Liver (tissue), 9 donors: Measurements from ENCODE around the gene NCOA4. TPM values are rescaled to one million over a fixed set of nuclear protein-coding genes. Genes with fewer than 3 reads are reported as not detected.

Experiments
- DNase-seq: peaks from one replicate; pipeline ENCODE4 v3.0.0-alpha.2; 2017; ENCODE audit warnings: low spot score
- H3K27ac ChIP-seq, 2 donors: one replicate each; pipeline ENCODE4 v1.7.0; 2013; ENCODE audit warnings: inconsistent platforms in 2 of 2, low read length in 2 of 2, control low read depth in 1 of 2, low read depth in 1 of 2, mild to moderate bottlenecking in 1 of 2
- H3K27me3 ChIP-seq, 4 donors: one replicate each; pipeline versions ENCODE4 v1.6.1 to v1.7.0; 2013; ENCODE audit warnings: low read length in 3 of 4, inconsistent platforms in 1 of 4, mild to moderate bottlenecking in 1 of 4, moderate library complexity in 1 of 4; ENCODE audit not compliant: control insufficient read depth in 4 of 4, insufficient read depth in 4 of 4
- H3K36me3 ChIP-seq, 4 donors: one replicate each; pipeline versions ENCODE4 v1.6.1 to v1.7.0; 2013; ENCODE audit warnings: low read length in 3 of 4, mild to moderate bottlenecking in 3 of 4, low read depth in 1 of 4, moderate library complexity in 1 of 4; ENCODE audit not compliant: control insufficient read depth in 4 of 4, insufficient read depth in 3 of 4
- H3K4me1 ChIP-seq, 4 donors: one replicate each; pipeline versions ENCODE4 v1.6.1 to v1.7.0; 2013; ENCODE audit warnings: low read length in 3 of 4, mild to moderate bottlenecking in 3 of 4, moderate library complexity in 1 of 4; ENCODE audit not compliant: control insufficient read depth in 4 of 4, insufficient read depth in 4 of 4
- H3K4me3 ChIP-seq, 3 donors: one replicate each; pipeline versions ENCODE4 v1.6.1 to v1.7.0; 2013; ENCODE audit warnings: low read length in 3 of 3, control low read depth in 1 of 3, low read depth in 1 of 3, mild to moderate bottlenecking in 1 of 3
- H3K9ac ChIP-seq, 2 donors: one replicate each; pipeline ENCODE4 v1.7.0; 2013; ENCODE audit warnings: low read length in 2 of 2, mild to moderate bottlenecking in 2 of 2, moderate library complexity in 2 of 2, control low read depth in 1 of 2, low read depth in 1 of 2
- H3K9me3 ChIP-seq, 4 donors: one replicate each; pipeline versions ENCODE4 v1.6.1 to v1.7.0; 2013; ENCODE audit warnings: low read length in 3 of 4; ENCODE audit not compliant: control insufficient read depth in 4 of 4
- ATF3 ChIP-seq: IDR thresholded peaks from 2 replicates; pipeline ENCODE4 v1.6.1; 2016; ENCODE audit warnings: antibody characterized with exemption
- CTCF ChIP-seq: fragments of 150-350 bp; IDR thresholded peaks from 2 replicates; pipeline ENCODE4 v1.5.1; 2017; ENCODE audit warnings: improper control_type of control experiment, low read depth, low read length; ENCODE audit not compliant: missing input control
- EGR1 ChIP-seq, 2 donors: IDR thresholded peaks; 2 replicates each; pipeline ENCODE4 v1.6.1; 2016 to 2018; ENCODE audit warnings: antibody characterized with exemption in 2 of 2, low read depth in 2 of 2
- FOXA1 ChIP-seq: IDR thresholded peaks from 2 replicates; pipeline ENCODE4 v1.6.1; 2016; ENCODE audit warnings: antibody characterized with exemption
- FOXA2 ChIP-seq: IDR thresholded peaks from 2 replicates; pipeline ENCODE4 v1.6.1; 2016; ENCODE audit warnings: antibody characterized with exemption
- GABPA ChIP-seq, 2 donors: IDR thresholded peaks in 1 of 2; conservative IDR thresholded peaks in 1 of 2; 2 replicates each; pipeline ENCODE4 v1.6.1; 2016; ENCODE audit warnings: antibody characterized with exemption in 2 of 2, mild to moderate bottlenecking in 1 of 2, moderate library complexity in 1 of 2
- HNF4G ChIP-seq: IDR thresholded peaks from 2 replicates; pipeline ENCODE4 v1.6.1; 2016; ENCODE audit warnings: antibody characterized with exemption
- JUND ChIP-seq, 2 donors: IDR thresholded peaks; 2 replicates each; pipeline ENCODE4 v1.6.1; 2016; ENCODE audit warnings: antibody characterized with exemption in 2 of 2
- MAX ChIP-seq: IDR thresholded peaks from 2 replicates; pipeline ENCODE4 v1.6.1; 2016; ENCODE audit warnings: antibody characterized with exemption
- NR2F2 ChIP-seq: IDR thresholded peaks from 2 replicates; pipeline ENCODE4 v1.6.1; 2016; ENCODE audit warnings: antibody characterized with exemption
- RAD21 ChIP-seq, 2 donors: IDR thresholded peaks; 2 replicates each; pipeline ENCODE4 v1.6.1; 2016; ENCODE audit warnings: antibody characterized with exemption in 2 of 2, mild to moderate bottlenecking in 2 of 2
- RXRA ChIP-seq, 2 donors: IDR thresholded peaks; 2 replicates each; pipeline ENCODE4 v1.6.1; 2017 to 2018; ENCODE audit warnings: antibody characterized with exemption in 2 of 2, mild to moderate bottlenecking in 1 of 2
- SP1 ChIP-seq: IDR thresholded peaks from 2 replicates; pipeline ENCODE4 v1.6.1; 2018; ENCODE audit warnings: antibody characterized with exemption, mild to moderate bottlenecking
- TAF1 ChIP-seq: conservative IDR thresholded peaks from 2 replicates; pipeline ENCODE4 v1.6.1; 2016; ENCODE audit warnings: antibody characterized with exemption, mild to moderate bottlenecking
- YY1 ChIP-seq: IDR thresholded peaks from 2 replicates; pipeline ENCODE4 v1.6.1; 2016; ENCODE audit warnings: antibody characterized with exemption, mild to moderate bottlenecking
- ZBTB33 ChIP-seq: IDR thresholded peaks from 2 replicates; pipeline ENCODE4 v1.6.1; 2016; ENCODE audit warnings: antibody characterized with exemption
- WGBS: extraction: QIAGEN DNeasy Blood & Tissue Kit; methylation state at CpG from one replicate; pipeline ENCODE4 v1.1.7; 2013; 5-methylcytosine and 5-hydroxymethylcytosine counted together
- polyA plus RNA-seq, 2 donors: library from polyadenylated mRNA; stranded (reverse) in 1 of 2; unstranded in 1 of 2; fragments of 200-250 nt in 1 of 2; fragments of >200 nt in 1 of 2; fragmentation: Nextera tagmentation in 1 of 2; extraction: Ambion mirVana in 1 of 2; gene quantifications; one replicate each; pipeline versions ENCODE4 v1.2.1 to v1.2.3, GENCODE V29; 2013 to 2015
- total RNA-seq, 2 donors: library from RNA; depleted of rRNA; stranded (reverse); fragments of >200 nt; gene quantifications; one replicate each; pipeline ENCODE4 v1.2.3, GENCODE V29; 2014
- donor health status: healthy.
- donor health status: healthy.
- donor health status: healthy.
- donor health status: healthy.
- donor health status: healthy.

NCOA4 gene
- total and polyA plus RNA-seq, 4 donors, result 71.9 to 746 (median 168) TPM

- 95% methylated on average over 5 of the region's 5 CpGs for WGBS
- H3K27ac ChIP-seq, result peak overlapping the region; percentile 0 to 22
- no peak for TF ChIP-seq RAD21 (IDR thresholded peaks at IDR 0.05)
- no peak for TF ChIP-seq TAF1
- no peak for TF ChIP-seq JUND (IDR thresholded peaks at IDR 0.05)
- no peak for TF ChIP-seq SP1
- no peak for TF ChIP-seq EGR1 (IDR thresholded peaks at IDR 0.05; ENCODE audit: low read depth in 2 of 2)
- no peak for TF ChIP-seq HNF4G
- no peak for TF ChIP-seq ATF3
- TF ChIP-seq RXRA (IDR thresholded peaks at IDR 0.05), result no peak
- no peak for TF ChIP-seq YY1
- no peak for TF ChIP-seq MAX
- TF ChIP-seq GABPA (IDR thresholded peaks at IDR 0.05 in 1 of 2, conservative IDR thresholded peaks at IDR 0.05 in 1 of 2), result no peak
- no peak for TF ChIP-seq CTCF
- TF ChIP-seq ZBTB33, result no peak
- H3K4me3 ChIP-seq, result no peak overlapping the region
- H3K9ac ChIP-seq, result no peak overlapping the region
- H3K4me1 ChIP-seq, result peaks cover 13 to 84% (median 68%) of the 10 kb centered on the region in 4 donors
- DNase-seq, result no peak
- H3K27me3 ChIP-seq, result no peaks in the 10 kb centered on the region
- peaks cover 12 to 30% (median 24%) of the 10 kb centered on the region in 4 donors for H3K36me3 ChIP-seq
- no peaks in the 10 kb centered on the region for H3K9me3 ChIP-seq
These were observed 14.2 kb downstream of the NCOA4 start for GRCh38 chr10:46016190-46016589.

GRCh38 chr10:46014683-46015405 lies 15.6 kb downstream of the NCOA4 start:
- Histone ChIP-seq H3K27me3 (no peaks in the 10 kb centered on the region), H3K9me3 (no peaks in the 10 kb centered on the region), H3K27ac (peak overlapping the region; percentile 71 to 86), H3K4me1 (peaks cover 13 to 71% (median 56%) of the 10 kb centered on the region in 4 donors), H3K4me3 (peak overlapping the region in 2 of 3 donors; percentile 1 to 33), H3K36me3 (peaks cover 18 to 38% (median 34%) of the 10 kb centered on the region in 4 donors), H3K9ac (peak overlapping the region in 1 of 2 donors; percentile 77)
- WGBS, result 33% methylated on average over 5 of the region's 5 CpGs
- no peak for DNase-seq
- peak; percentile 15 for TF ChIP-seq HNF4G
- peak; percentile 97 to 98 for TF ChIP-seq RXRA (IDR thresholded peaks at IDR 0.05)
- no peak for TF ChIP-seq RAD21 (IDR thresholded peaks at IDR 0.05)
- no peak for TF ChIP-seq FOXA2
- TF ChIP-seq JUND (IDR thresholded peaks at IDR 0.05), result peak; percentile 91 to 92
- TF ChIP-seq SP1, result peak; percentile 87
- no peak for TF ChIP-seq TAF1
- TF ChIP-seq ATF3, result peak; percentile 91
- peak; percentile 57 for TF ChIP-seq MAX
- no peak for TF ChIP-seq FOXA1
- TF ChIP-seq NR2F2, result no peak
- peak; percentile 85 for TF ChIP-seq ZBTB33
- TF ChIP-seq CTCF, result no peak
